Measurements from ENCODE around the gene HS3ST2. TPM values are rescaled to one million over a fixed set of nuclear protein-coding genes. Genes with fewer than 3 reads are reported as not detected.
"Not testable (repeated sequence)": the region's sequence is repeated elsewhere in the genome, so short reads cannot be mapped to it uniquely, and the experiment has no call there.

The HS3ST2 gene
- total RNA-seq, 1 donor from 2014 or later: 0.20 TPM

DNA sequence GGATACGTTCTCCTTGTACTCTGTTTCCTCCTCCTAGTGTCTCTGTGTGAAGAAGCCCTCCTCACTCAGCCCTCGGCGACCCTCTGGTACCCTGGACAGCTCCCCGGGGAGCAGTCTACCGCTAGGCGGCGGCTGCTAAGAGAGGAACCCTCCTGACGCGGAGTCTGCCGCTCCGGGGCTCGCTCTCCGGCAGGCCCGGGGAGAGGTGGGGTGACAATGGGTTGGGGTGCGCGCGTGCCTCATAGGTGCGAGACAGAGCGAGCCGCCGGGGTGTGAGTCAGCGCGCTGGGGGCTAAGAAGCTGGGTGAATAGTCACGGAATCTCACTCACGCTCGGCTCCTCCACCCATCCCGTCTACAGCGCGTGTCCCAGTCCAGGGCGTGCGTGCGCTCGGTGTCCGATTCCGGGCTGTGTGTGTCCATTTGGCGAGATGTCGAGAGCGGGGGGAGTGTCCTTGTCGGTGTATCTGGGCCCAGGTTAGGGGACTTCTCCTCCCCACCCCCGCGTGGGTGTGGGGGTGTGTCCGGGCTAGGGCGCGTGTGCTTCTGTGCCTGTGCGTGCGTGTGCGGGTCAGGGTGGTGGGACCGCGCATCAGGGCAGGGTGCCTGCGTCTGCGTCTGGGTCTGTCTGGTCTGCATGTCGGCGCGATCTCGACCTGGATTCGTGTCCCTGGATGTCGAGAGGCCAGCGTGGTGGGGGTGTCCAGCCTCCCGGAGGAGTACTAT is 577 bp upstream of the HS3ST2 start:
- peak; percentile 52 for DNase-seq

DNA sequence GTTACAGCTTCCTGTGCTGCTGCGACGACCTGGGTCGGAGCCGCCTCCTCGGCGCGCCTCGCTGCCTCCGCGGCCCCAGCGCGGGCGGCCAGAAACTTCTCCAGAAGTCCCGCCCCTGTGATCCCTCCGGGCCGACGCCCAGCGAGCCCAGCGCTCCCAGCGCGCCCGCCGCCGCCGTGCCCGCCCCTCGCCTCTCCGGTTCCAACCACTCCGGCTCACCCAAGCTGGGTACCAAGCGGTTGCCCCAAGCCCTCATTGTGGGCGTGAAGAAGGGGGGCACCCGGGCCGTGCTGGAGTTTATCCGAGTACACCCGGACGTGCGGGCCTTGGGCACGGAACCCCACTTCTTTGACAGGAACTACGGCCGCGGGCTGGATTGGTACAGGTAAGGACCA is 746 bp downstream of the HS3ST2 start:
- no peak for DNase-seq

DNA sequence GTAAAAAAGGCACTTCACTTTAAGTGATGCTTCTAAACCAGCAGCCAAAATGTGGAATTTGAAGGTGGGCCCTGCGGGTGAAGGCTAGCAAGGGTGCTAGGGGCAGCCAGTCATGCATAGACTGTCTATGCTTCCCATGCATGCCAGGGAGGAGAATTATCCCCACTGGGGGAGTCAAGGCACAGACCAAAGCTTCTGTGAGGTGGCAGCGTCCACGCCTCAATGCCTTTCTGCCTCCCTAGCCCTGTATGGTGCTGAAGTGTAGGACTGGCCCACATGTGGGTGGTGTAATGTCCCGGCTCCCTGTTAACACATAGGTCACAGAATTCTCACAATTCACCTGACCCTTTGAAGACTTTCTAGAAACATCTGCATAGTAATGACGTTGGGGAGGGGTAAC is 1.9 kb downstream of the HS3ST2 start:
- DNase-seq: no peak

DNA sequence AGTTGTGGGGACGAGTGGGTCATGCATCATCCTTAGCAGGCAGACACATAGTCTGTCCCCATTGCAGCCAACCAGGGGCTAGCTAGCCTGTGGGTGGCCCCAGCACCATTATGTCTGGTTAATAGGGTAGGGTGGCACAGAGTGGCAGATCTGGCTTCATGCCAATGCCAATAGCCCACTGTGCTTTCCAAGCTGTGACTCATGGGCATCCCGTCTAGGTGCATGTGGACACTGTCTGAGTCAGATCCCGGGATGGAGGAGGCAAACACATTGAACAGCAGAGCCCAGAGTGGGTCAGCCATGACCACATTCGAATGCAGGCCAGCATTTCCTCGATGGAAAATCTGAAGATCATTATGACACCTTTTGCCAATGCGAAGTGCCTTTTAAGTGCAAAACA is 2.5 kb downstream of the HS3ST2 start:
- no peak for DNase-seq

DNA sequence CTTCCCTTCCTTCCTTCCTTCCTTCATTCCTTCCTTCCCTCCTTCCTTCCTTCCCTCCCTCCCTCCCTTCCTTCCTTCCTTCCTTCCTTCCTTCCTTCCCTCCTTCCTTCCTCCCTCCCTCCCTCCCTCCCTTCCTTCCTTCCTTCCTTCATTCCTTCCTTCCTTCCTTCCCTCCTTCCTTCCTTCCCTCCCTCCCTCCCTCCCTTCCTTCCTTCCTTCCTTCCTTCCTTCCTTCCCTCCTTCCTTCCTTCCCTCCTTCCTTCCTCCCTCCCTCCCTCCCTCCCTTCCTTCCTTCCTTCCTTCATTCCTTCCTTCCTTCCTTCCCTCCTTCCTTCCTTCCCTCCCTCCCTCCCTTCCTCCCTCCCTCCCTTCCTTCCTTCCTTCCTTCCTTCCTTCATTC is 4.8 kb downstream of the HS3ST2 start:
- DNase-seq: not testable (repeated sequence)

DNA sequence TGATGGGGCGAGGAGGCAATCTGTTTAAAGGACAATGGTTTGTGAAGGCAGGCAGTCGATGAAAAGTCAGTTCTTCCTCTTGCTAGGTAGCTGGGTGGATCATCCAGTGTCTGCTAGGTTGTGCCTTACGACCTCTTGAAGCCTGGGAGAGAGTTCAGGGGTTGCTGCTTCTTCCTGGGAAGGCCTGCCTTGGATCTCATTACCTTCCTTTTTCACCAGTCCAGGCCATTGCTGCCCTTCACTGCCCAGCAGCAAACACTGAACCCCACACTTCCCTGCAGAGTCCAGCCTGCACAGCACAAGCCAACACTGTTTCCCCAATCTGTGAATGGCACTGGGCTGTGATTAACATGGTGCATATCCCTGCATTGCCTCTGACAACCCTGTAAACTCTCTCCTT is 24.7 kb downstream of the HS3ST2 start:
- no peak for DNase-seq

DNA sequence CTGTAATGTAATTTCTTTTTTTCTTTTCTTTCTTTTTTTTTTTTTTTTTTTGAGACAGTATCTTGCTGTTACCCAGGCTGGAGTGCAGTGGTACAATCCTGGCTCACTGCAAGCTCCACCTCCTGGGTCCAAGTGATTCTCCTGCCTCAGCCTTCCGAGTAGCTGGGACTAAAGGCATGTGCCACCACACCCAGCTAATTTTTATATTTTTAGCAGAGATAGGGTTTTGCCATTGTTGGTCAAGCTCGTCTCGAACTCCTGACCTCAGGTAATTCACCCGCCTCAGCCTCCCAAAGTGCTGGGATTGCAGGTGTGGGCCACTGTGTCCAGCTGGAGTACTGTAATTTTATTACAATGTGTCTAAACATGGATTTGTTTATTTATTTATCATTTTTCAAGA is 28.1 kb downstream of the HS3ST2 start:
- not testable (repeated sequence) for DNase-seq

DNA sequence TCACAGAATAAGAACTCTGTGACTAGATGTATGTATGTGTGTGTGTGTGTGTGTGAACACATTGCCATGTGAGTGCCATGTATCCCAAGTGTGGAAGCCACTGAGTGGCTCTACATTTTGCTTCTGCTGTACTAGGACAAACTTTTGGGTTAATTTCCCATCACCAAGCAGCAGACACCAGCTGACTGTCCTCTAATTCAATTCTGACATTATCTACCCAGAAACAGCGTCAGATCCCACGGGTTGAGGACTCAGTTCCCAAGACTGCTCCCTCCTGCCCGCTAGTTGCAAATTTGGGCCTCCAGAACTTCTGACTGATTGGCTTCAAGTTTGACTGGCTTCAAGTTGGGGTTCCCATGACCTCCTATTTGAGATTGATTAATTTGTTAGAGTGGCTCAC is 29.2 kb downstream of the HS3ST2 start:
- DNase-seq: no peak

DNA sequence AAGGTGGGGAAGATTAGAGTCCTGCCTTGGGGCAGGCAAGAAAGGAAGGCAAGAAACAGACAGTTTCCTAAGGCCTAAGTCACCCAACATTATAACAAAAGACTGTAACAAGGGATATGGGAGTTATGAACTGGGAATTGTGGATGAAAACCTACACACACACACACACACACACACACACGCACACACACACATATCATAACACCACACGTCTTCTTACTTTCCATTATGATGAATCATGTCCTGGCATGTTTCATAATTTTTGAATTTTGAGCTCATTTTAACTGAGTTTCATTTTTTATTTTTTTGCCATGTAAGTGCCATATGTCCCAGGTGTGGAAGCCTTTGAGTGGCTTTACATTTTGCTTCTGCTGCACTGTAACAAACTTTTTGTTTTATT is 29.9 kb downstream of the HS3ST2 start:
- DNase-seq: no peak

DNA sequence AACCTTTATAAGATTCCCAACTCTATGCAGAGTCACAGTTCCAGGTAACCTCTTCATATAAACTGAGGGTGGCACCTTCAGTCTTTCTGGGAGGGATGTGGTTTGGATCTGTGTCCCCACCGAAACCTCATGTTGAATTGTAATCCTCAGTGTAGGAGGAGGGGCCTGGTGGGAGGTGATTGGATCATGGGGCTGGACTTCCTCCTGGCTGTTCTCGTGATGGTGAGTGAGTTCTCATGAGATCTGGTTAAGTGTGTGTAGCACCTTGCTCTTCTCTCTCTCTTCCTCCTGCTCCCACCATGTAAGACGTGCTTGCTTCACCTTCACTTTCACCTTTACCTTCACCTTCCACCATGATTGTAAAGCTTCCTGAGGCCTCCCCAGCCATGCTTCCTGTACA is 30.5 kb downstream of the HS3ST2 start:
- no peak for DNase-seq

DNA sequence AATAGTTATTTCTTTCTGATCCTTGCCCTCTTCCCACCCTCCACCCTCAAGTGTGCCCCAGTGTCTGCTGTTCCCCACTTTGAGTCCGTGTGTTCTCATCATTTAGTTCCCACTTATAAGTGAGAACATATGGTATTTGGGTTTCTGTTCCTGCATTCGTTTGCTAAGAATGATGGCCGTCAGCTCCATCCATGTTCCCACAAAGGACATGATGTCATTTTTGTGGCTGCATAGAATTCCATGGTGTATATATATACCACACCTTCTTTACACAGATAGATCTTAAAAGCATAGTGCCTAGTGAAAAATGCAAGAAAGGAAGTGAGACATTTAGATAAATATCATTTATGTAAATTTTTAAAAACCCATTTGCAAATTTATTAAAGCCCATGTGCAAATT is 33.1 kb downstream of the HS3ST2 start:
- DNase-seq: no peak

DNA sequence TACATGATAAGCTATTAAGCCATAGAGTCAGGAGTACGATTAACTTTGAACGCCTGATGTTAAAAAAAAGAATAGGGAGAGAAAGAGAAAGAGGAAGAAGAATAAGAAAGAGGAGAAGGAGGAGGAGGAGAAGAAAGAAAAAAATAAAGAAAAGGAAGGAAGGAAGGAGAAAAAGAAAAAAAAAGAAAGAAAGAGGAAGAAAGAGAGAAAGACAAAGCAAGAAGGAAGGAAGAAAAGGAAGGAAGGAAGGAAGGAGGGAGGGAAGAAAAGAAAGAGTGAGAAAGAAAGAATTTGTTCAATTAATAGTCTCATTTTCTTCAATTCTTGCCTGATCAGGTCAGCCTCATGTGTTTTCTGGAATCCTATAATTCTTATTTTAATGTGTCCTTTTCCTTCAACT is 33.7 kb downstream of the HS3ST2 start:
- no peak for DNase-seq

DNA sequence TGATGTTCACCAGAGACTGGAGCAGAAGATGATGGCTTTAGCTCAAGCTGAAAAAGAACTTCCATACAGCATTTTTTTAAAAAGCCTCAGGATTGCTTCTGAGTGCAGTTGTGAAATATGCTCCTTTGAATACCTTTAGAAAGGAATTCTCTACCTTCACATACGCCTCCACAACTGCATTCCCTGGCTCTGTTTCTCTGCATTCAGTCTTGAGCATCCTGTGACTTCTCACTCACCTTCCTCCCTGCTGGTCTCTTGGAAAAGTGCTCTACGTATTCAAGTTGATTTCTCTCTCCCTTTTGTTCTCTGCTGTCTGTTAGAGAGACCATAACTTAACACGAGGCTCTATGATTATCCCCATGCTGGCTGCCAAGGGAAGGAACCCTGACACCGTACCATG is 34.5 kb downstream of the HS3ST2 start:
- no peak for DNase-seq

DNA sequence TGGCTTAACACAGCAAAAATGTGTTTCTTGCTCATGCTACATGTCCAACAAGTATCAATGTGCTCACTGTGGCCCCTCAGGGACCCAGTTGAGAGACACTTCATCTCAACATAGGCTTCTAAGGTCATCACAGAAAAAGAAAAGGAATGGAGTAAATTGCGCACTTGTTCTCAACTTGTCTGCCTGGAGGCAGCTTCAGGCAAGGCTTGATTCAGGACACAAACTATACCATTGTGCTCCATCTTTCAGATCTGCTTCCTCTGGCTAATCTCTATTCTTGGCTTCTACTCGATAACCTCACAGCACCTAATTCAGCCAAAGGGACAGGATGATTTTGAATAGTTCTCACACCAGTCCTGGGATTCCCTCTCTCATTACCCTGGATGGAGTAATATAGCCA is 35.6 kb downstream of the HS3ST2 start:
- DNase-seq: no peak

DNA sequence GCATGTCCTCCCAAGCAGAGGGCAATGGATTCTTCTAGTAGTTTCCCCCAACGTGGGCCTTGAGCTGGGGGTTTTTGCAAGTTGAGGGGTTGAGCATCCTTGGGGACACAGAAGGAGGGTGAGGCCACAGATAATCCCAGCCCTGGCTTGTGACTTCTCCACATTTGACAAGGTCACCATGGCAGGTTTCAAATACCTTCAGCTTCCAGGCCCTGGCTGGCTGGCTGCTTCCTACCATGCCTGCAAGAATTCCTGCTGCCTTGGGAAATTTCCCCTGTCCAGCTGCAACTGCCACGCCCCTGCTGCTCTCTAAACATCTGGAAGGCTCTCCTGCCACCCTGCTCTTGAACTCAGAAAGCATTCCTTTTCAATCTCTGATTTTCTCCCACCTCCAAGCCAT is 41.3 kb downstream of the HS3ST2 start:
- no peak for DNase-seq

DNA sequence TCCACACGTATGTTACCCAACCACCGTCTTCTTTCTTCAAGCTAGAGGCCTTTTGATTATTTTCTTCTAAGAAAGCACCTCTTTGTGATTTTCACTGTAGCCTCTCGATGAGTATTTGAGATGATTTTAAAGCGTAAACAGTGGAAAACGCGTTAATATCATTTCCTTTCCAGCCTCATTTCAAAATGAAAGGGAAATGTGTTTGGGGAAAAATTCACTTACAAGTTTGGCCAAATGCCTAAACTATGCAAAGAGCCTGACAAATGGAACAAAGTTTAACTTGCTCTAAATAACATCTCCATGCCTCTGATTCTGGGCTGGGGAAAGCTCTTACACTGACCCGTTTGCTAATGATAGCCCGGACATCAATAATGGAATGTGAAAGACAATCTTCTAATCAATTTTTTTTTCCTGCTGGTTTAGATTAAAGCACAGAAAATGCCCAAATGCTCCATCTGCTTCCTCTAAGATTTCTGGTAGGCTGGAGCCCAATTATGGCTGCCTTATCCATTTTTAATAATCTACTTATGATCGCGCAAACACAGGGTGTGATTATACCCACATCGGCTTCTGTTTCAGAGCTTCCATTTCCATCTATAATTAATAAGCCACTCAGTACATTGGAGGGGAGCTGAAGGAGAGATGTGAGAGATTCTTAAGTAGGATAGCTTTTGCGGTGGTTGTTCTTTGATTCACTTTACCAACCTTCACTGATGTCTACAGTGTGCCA is 43.5 kb downstream of the HS3ST2 start:
- peak; percentile 29 for DNase-seq

DNA sequence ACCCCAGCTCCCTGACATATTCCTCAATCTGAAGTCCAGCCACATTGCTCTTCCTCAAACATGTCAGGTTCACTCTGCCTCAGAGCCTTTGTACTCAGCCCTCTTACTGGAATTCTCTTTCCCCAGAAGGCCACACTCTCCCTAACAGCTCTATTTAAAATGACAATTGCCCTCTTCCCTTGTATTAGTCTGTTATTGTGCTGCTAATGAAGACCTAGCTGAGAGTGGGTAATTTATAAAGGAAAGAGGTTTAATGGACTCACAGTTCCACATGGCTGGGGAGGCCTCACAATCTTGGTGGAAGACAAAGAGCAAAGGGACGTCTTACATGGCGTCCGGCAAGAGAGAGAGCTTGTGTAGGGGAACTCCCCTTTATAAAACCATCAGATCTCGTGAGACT is 46.0 kb downstream of the HS3ST2 start:
- no peak for DNase-seq

DNA sequence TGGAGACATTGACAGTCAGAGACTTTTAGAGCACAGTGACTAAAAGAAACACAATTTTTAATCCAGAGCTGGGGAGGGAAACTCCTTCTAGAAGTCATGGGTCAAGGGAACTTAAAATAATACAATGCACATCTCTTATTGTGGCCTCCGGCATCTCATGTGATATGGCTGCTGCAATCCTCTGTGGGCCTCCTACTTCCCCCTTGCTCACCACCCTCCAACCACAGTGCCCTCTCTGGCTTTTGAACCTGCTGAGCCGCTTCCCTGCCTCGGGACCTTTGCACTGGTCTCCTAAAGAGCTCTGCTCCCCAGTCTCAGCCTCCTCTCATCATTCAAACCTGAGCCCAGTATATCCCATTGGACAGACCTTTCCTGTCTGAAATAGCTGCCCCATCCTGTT is 47.6 kb downstream of the HS3ST2 start:
- DNase-seq: no peak

DNA sequence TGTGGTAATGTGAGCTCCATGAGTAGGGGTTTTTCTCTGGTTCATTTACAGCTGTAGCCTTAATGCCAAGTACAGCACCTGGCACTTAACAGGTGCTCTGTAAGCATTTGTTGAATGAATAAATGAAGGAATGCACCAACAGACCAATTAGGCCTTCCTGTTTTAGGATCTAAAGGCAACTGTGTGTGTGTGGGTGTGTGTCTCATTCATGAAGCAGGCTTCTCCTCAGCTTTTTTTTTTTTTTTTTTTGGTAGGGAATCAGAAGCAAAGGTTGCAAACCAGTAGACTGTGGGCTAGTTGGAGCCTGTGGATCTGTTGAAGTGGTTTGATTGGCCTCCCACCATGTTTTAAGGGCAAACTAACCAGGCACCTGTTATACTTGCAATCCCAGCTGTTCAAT is 48.1 kb downstream of the HS3ST2 start:
- no peak for DNase-seq

DNA sequence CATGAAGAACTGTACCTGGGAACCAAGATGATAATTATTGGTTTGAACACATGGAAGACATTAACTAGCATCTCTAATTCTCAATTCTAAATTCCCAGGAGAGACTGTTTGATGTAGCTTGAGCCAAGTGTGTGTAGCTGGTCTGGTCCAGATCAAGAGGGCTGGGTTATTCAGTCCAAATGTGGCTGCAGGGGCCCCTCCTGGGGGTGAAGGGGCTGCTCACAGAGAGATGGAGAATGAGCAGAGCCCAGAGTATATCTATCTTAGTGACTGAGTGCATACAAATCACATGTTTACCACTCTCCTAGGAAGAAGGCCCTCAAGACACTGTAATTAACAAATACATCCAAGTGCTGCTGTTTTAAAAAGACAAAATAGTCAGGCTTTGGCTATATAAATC is 50.4 kb downstream of the HS3ST2 start:
- DNase-seq: no peak

DNA sequence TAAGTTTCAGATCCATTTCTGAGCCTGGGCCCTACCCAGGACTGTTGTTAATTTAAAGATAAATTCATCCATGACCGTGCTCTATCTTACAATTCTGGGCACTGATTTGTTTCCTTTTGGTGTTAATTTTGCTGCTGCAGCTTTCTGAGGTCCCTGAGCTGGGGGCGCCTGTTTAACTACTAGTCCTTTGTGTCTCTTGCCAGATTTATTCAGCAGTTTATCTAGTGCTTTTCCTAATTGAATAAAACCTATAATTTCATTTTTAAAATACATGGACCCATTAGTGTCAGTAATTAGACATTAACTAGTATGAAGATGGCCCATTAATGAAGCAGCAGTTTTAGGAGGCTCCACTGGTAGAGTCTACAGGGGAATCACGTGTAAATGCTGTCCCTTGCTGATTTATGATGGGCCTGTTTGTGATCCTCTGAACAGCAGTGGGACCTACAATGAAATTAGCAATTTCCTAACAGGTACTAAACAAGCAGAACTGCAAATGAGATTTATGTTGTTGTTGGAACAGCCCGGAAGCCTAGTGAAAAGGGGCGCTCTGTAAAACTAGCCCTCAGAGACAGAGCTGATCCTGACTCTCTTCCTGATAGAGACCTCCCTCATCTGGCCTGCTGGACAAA is 54.7 kb downstream of the HS3ST2 start:
- no peak for DNase-seq

DNA sequence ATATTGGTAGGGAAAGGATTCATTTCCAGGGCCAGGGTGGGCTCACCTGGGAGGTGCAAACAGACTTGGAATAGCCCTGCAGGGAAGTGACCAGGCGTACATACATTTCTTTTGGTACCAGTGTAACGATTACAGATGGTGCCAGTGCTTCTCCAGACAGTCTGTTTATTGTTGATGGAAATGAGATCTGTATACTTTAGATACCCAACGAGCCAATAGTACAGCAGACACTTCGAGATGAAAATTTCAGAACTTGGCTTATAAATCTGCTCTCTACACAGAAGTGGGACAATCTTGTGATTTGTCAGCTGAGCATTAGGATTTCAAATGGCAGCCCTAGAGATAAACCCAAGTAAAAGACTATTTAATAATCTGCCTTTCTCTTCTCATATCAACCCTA is 57.9 kb downstream of the HS3ST2 start:
- no peak for DNase-seq

DNA sequence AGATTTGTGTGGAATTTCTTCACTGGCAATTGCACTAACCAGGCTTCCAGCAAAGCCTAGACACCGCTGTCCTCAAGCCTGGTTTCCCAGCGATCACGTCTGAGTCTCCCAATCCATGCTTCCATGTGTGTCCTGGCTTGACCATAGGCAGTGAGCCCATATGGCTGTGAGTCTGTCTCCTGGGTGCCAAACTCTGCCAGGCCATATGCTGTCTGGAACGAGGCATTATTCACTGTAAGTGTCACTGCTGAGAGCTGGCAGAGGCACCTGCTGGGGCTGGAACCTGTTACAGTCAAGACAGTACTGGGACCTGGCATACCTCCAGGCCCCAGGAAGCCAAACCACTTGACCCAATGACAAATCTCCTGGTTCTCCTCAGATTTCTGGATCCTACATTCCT is 60.4 kb downstream of the HS3ST2 start:
- DNase-seq: no peak

DNA sequence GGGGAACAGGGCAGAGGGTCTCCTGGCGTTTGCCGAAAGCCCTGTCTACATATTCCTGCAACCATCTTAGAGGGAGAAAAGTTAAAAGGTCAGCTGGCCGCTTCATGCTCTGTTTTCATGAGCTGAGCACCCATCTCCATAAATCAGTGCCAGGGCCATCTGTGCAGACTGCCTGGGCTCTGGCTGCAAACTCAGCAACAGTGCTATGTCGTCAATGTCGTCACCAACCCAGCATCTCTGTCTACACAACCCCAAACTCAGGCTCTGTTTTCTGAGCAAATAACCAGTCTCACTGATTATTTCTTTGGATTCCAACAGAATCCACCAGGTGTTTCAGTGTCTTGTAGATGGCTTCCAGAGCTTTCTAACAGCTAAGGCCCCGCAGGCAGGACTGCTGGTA is 65.0 kb downstream of the HS3ST2 start:
- DNase-seq: no peak

Data from skin of body (tissue), 2 donors.